ENCODE measurements around the gene COBL.

- TF ChIP-seq CTCF (IDR thresholded peaks at IDR 0.05) (no peak), POLR2A (IDR thresholded peaks at IDR 0.05) (no peak)
Observed at GRCh38 chr7:51290304-51290637, 26.3 kb downstream of the COBL start.

Measured in suprapubic skin (tissue), 3 donors.